NCI-H69 (cell line): ENCODE measurements around the gene HM13.
A peak's percentile ranks its signal among the peaks of the same experiment; 100 is the strongest.
"Not testable (repeated sequence)": the region's sequence is repeated elsewhere in the genome, so short reads cannot be mapped to it uniquely, and the experiment has no call there.

Experiments
- DNase-seq: peaks from one replicate; lab custom pipeline; 2025; lab: John Stamatoyannopoulos, UW

Gene HM13

DNA sequence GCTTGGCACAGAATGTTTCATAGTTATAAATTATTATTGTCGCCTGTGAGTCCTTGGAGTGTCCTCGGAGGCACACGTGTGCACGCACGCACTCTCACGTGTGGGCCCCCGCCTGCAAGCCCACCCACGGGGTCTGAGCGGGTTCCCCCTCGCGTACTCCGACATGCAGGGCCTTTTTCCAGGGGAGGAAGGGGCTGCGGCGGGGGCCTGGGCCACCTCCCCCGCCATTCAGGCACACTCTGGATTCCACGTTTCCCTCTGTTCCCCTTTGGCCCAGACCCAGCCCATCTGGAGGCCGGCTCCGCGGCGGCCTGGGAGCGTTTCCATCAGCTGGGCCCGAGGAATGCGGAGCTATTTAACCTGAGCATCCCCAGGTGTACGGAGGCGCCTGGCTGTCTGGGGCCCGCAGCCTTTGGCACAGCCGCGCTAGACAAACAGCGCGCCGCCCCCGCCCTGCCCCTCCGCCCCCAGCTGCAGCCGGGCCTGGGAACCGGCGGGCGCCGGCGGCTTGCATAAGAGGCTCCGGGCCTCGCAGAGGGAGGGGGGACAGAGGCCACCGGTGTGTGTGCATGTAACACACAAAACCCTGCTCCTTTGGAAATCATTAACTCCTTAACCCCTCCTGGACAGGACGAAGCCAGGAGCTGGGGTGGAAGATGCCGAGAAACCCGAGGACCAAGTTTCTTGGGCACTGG lies 94.2 kb downstream of the HM13 start:
- DNase-seq = peak; percentile 99

DNA sequence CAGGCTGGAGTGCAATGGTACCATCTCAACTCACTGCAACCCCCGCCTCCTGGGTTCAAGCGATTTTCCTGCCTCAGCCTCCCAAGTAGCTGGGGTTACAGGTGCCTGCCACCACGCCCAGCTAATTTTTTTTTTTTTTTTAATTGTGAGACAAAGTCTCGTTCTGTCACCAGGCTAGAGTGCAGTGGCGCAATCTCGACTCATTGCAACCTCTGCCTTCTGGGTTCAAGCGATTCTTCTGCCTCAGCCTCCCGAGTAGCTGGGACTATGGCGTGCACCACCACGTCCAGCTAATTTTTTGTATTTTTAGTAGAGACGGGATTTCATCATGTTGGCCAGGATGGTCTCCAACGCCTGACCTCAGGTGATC lies 98.0 kb downstream of the HM13 start:
- not testable (repeated sequence) for DNase-seq

DNA sequence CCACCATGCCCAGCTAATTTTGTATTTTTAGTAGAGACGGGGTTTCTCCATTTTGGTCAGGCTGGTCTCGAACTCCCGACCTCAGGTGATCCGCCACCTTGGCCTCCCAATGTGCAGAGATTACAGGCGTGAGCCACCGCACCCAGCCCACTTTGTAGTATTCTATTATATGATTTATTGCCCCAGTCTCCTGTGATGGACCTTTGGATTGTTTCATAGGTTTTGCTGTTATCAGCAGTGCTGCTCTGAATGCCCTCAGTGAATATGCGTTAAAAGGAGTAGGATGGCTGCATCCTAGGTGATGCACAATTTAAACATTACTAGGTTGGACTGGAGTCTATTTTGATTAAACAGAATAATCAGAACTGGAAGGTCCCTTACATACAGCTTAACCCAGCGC lies 101.2 kb downstream of the HM13 start:
- no peak for DNase-seq

DNA sequence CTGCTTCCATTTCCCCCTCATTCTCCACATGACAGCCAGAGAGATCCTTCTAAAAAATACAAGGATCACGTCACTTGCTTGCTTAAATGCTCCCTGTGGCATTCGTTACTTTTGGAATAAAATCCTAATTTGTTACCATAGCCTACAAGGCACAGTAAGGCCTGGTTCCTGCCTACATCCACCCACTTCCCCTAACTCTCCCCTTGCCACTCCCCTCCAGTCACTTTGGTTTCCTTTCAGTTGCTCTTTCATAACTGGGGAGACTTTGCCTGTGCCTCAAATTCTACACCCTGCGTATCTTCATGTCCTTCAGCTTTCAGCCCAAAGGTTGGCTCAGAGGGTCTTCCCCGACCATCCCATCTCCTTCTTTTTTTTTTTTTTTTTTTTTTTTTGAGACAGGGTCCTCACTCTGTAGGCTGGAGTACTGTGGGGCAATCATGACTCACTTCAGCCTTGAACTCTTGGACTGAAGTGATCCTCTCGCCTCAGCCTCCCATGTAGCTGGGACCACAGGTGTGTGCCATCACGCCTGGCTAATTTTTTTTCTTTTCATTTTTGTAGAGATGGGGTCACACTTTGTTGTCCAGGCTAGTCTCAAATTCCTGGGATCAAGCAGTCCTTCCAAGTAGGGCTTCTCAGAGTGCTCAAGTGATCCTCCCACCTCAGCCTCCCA lies 103.3 kb downstream of the HM13 start:
- no peak for DNase-seq
